ENCODE measurements around the gene AP1G1. TPM values are rescaled to one million over a fixed set of nuclear protein-coding genes. Genes with fewer than 3 reads are reported as not detected.
"Not testable (repeated sequence)": the region's sequence is repeated elsewhere in the genome, so short reads cannot be mapped to it uniquely, and the experiment has no call there.

The AP1G1 gene
- total RNA-seq, 4 donors from 2014 or later = 80.0 to 108 (median 92.4) TPM

DNA sequence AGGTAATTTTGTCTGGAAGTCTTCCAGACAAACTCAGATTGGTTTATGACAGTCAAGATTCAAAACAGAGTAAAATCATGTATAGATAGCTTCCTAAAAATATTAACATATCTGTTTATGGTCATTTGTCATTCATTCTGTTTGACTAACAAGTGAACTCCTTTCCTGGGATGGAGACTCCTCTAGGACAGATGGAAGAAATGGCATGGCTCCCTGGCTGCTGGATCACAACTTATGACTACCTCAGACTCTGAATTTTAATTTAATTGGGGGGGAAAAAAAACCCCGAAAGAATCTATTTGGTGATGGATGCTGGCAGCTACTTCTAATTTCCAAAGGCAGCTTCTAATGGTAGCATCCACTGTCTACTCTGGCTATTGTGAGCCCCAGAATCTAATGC lies 118.7 kb downstream of the AP1G1 start:
- ATAC-seq (ENCODE audit: low FRiP score) = no peak
- DNase-seq (ENCODE audit: low spot score) = no peak
- TF ChIP-seq, protein P1, sequence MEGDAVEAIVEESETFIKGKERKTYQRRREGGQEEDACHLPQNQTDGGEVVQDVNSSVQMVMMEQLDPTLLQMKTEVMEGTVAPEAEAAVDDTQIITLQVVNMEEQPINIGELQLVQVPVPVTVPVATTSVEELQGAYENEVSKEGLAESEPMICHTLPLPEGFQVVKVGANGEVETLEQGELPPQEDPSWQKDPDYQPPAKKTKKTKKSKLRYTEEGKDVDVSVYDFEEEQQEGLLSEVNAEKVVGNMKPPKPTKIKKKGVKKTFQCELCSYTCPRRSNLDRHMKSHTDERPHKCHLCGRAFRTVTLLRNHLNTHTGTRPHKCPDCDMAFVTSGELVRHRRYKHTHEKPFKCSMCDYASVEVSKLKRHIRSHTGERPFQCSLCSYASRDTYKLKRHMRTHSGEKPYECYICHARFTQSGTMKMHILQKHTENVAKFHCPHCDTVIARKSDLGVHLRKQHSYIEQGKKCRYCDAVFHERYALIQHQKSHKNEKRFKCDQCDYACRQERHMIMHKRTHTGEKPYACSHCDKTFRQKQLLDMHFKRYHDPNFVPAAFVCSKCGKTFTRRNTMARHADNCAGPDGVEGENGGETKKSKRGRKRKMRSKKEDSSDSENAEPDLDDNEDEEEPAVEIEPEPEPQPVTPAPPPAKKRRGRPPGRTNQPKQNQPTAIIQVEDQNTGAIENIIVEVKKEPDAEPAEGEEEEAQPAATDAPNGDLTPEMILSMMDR (IDR thresholded peaks at IDR 0.05) = no peak

DNA sequence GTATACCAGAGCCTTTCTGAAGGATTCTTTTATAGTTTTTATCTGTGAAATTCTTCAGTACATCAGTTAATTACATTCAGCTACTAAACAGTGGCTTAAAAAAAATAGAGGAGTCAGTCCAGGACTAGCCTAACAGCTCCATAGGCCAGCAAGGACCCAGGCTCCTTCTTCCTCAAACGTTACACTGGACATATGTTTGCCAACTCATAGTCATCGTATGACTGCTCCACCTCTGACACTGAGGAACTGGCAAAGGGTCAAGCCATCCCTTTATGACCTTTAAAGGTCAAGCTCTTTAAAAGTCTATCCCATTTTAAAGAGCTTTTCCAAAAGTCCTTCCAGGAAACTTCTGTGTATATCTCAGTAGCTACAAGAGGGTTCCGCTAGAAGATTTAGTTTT lies 120.8 kb downstream of the AP1G1 start:
- no peak for DNase-seq (ENCODE audit: low spot score)
- TF ChIP-seq, protein P1 (IDR thresholded peaks at IDR 0.05) = no peak
- no peak for ATAC-seq (ENCODE audit: low FRiP score)

DNA sequence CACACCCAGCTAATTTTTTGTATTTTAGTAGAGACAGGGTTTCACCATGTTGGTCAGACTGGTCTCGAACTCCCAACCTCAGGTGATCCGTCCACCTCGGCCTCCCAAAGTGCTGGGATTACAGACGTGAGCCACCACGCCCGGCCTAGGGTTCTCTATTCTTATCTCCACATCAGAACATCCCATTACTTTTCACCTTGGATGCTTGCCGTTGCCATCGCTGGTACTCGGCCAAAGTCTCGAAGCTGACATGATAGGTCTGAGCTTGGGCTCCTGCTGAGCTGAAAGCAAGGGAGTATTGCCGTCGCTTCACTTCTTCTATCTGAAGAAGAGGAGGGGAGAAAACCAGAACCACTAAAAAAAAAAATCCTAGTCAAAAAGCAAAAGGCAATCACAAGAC lies 124.4 kb downstream of the AP1G1 start:
- not testable (repeated sequence) for DNase-seq (ENCODE audit: low spot score); ATAC-seq (ENCODE audit: low FRiP score)

DNA sequence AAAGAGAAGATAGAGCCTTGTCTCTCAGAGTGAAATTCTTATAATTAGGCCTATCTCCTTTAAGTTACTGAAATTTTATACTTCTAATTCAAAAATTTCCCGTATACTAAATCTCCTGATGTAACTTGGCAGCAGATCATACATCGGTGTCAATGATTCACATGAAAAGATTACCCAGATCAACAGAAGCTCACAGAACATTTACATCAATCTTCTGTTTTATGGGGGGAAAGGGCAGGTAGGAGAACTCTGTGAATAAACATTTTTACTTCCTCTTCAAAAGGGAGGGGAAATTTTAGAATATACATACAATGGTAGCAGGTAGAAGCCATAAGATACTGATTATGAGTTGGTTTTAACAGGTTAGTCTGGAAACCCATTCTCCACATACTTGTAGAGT lies 127.3 kb downstream of the AP1G1 start:
- TF ChIP-seq, protein P1 (IDR thresholded peaks at IDR 0.05) = no peak
- DNase-seq (ENCODE audit: low spot score) (no peak), ATAC-seq (ENCODE audit: low FRiP score) (no peak)

Small RNA genes within 50 kb of the gene (small RNA-seq; reads per million reads assigned to genes)
- gene AC010653.3 (not detected), gene SNORA70D (not detected), gene SNORD71 (58,453 reads per million, percentile 100 among the genes with 10 or more reads in this experiment)

Other genes with a start within 250 kb of the AP1G1 start
- under 1 TPM in 1 of 4 donors, not detected in 3; 0.19 TPM for gene TAT, start 231.7 kb downstream of the AP1G1 start, total RNA-seq
- not detected for gene MARVELD3, start 182.7 kb downstream of the AP1G1 start, total RNA-seq
- gene PHLPP2, start 84.1 kb downstream of the AP1G1 start, total RNA-seq = 10 to 100 TPM in 3 of 4 donors, 1 to 10 TPM in 1; 7.4 to 21.5 (median 17.4) TPM
- 10 to 100 TPM; 30.6 to 43.1 (median 37.0) TPM for gene ATXN1L, start 37.1 kb upstream of the AP1G1 start, total RNA-seq
- 10 to 100 TPM in 1 of 4 donors, 1 to 10 TPM in 3; 1.3 to 10.1 (median 4.4) TPM for gene ZNF821, start 75.3 kb upstream of the AP1G1 start, total RNA-seq
- gene IST1, start 86.7 kb upstream of the AP1G1 start, total RNA-seq = 100 to 1,000 TPM; 229 to 249 (median 230) TPM
- 1 to 10 TPM in 1 of 4 donors, under 1 TPM in 3; 0.60 to 1.7 (median 0.77) TPM for gene PKD1L3, start 191.6 kb upstream of the AP1G1 start, total RNA-seq
- gene DHODH, start 199.9 kb upstream of the AP1G1 start, total RNA-seq = 10 to 100 TPM in 3 of 4 donors, 1 to 10 TPM in 1; 6.8 to 15.1 (median 11.9) TPM
- gene HP, start 245.7 kb upstream of the AP1G1 start, total RNA-seq = 1,000 to 10,000 TPM in 2 of 4 donors, 100 to 1,000 TPM in 1, 10 to 100 TPM in 1; 48.9 to 4,795 (median 1,381) TPM

Data from omental fat pad (tissue), 4 donors.